Parathyroid adenoma (tissue), 2 donors: ENCODE measurements around the gene WDR87.

Experiments
- H2AFZ ChIP-seq: fragments of 300-600 bp; sonication (generic); one replicate; pipeline ENCODE4 v1.7.0; 2017; ENCODE audit warnings: antibody characterized with exemption, mild to moderate bottlenecking
- H3K27ac ChIP-seq: fragments of 300-600 bp; sonication (generic); one replicate; pipeline ENCODE4 v1.7.0; 2017
- H3K27me3 ChIP-seq: fragments of 300-600 bp; sonication (generic); one replicate; pipeline ENCODE4 v1.7.0; 2017; ENCODE audit warnings: low read length; ENCODE audit not compliant: control insufficient read depth, insufficient read depth
- H3K36me3 ChIP-seq: fragments of 300-600 bp; sonication (generic); one replicate; pipeline ENCODE4 v1.7.0; 2017; ENCODE audit warnings: low read length; ENCODE audit not compliant: control insufficient read depth, insufficient read depth
- H3K4me1 ChIP-seq: fragments of 300-600 bp; sonication (generic); one replicate; pipeline ENCODE4 v1.7.0; 2017; ENCODE audit warnings: control low read depth
- H3K4me2 ChIP-seq: fragments of 300-600 bp; sonication (generic); one replicate; pipeline ENCODE4 v1.7.0; 2017; ENCODE audit warnings: low read length
- H3K4me3 ChIP-seq: fragments of 300-600 bp; sonication (generic); one replicate; pipeline ENCODE4 v1.7.0; 2017; ENCODE audit warnings: low read depth, low read length
- H3K79me2 ChIP-seq: fragments of 300-600 bp; sonication (generic); one replicate; pipeline ENCODE4 v1.7.0; 2017; ENCODE audit warnings: control low read depth
- H3K9ac ChIP-seq: fragments of 300-600 bp; sonication (generic); one replicate; pipeline ENCODE4 v1.7.0; 2017; ENCODE audit warnings: mild to moderate bottlenecking
- H3K9me3 ChIP-seq: fragments of 300-600 bp; sonication (generic); one replicate; pipeline ENCODE4 v1.7.0; 2017; ENCODE audit warnings: low read length; ENCODE audit not compliant: control insufficient read depth
- TF ChIP-seq, protein P1 (sequence below): fragments of 300-600 bp; sonication (generic); IDR thresholded peaks from one replicate; pipeline ENCODE4 v1.7.0; 2017; ENCODE audit warnings: antibody characterized with exemption, mild to moderate bottlenecking
- donor health status: primary hyperparathyroidism.

WDR87 gene

DNA sequence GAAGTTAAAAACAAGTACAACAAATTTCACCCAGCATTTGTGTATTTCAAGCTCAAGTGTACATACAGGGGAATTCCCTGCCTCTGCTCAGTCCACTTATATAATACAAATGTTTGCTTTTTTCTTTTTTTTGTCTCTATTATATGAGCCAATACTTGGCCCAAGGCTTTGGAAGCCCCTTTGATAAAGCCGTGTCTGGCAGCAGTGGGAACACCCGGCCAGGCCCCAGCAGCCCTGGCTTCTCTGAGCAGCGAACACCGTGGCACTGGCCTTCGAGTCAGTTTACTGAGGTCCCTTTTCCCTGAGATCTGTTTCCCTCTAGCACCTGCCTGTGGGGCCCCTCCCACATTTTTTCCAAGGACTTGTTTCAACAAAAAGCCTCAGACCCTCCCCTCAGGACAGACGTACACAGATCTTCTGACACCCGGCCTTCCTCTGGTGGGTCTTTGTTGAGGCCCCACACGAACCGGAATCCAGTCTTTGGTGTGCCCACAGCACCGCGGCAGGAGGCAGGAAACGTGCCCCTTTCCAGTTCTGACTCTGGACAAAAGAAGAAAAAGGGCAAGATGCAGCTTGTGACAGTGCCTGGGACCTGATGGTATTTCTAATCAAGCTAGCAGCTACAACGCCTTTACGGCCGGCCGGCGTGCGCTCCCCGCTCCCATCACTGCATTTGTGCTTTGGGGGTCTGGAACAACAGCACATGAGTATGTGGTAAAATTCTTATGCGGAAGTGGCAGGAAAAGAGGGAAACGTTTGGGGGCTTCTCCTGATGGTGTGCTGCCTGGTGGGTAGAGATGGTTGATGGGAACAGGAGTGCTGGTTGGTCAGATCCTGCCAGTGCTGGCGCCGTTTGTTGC is 14.4 kb upstream of the WDR87 start:
- H3K27ac ChIP-seq: no peak overlapping the region
- no peak overlapping the region for H3K4me3 ChIP-seq
- H3K9ac ChIP-seq: no peak overlapping the region
- H3K27me3 ChIP-seq: no peaks in the 10 kb centered on the region
- no peak overlapping the region for H3K4me2 ChIP-seq
- no peaks in the 10 kb centered on the region for H3K4me1 ChIP-seq
- H3K36me3 ChIP-seq: no peaks in the 10 kb centered on the region
- TF ChIP-seq, protein P1, sequence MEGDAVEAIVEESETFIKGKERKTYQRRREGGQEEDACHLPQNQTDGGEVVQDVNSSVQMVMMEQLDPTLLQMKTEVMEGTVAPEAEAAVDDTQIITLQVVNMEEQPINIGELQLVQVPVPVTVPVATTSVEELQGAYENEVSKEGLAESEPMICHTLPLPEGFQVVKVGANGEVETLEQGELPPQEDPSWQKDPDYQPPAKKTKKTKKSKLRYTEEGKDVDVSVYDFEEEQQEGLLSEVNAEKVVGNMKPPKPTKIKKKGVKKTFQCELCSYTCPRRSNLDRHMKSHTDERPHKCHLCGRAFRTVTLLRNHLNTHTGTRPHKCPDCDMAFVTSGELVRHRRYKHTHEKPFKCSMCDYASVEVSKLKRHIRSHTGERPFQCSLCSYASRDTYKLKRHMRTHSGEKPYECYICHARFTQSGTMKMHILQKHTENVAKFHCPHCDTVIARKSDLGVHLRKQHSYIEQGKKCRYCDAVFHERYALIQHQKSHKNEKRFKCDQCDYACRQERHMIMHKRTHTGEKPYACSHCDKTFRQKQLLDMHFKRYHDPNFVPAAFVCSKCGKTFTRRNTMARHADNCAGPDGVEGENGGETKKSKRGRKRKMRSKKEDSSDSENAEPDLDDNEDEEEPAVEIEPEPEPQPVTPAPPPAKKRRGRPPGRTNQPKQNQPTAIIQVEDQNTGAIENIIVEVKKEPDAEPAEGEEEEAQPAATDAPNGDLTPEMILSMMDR: no peak
- peaks cover 11% of the 10 kb centered on the region for H3K79me2 ChIP-seq
- no peak overlapping the region for H2AFZ ChIP-seq
- H3K9me3 ChIP-seq: no peaks in the 10 kb centered on the region

DNA sequence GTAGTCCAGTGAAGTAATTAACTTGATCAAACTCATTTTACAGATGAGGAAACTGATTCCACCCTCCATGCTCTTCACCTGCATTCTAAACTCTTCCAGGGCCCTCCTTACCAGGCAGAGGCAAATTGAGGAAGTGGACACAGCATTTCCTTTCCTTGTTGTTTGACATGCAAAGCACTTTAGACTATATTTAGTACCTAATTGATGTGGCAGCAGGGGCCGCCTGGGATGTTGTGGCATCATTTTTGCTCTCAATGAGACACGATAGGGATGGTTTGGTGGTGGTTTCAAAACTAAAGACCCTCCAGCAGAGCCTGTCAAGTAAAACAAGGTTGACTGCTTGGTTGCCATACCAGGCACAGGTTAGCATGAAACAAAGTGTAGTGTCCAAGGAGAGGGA is 8.5 kb upstream of the WDR87 start:
- H3K79me2 ChIP-seq: peaks cover 5% of the 10 kb centered on the region
- H3K4me2 ChIP-seq: no peak overlapping the region
- H3K9me3 ChIP-seq: no peaks in the 10 kb centered on the region
- H3K9ac ChIP-seq: no peak overlapping the region
- H3K4me3 ChIP-seq: no peak overlapping the region
- no peak overlapping the region for H3K27ac ChIP-seq
- no peak overlapping the region for H2AFZ ChIP-seq
- H3K27me3 ChIP-seq: no peaks in the 10 kb centered on the region
- no peaks in the 10 kb centered on the region for H3K4me1 ChIP-seq
- no peaks in the 10 kb centered on the region for H3K36me3 ChIP-seq
- TF ChIP-seq, protein P1: no peak

DNA sequence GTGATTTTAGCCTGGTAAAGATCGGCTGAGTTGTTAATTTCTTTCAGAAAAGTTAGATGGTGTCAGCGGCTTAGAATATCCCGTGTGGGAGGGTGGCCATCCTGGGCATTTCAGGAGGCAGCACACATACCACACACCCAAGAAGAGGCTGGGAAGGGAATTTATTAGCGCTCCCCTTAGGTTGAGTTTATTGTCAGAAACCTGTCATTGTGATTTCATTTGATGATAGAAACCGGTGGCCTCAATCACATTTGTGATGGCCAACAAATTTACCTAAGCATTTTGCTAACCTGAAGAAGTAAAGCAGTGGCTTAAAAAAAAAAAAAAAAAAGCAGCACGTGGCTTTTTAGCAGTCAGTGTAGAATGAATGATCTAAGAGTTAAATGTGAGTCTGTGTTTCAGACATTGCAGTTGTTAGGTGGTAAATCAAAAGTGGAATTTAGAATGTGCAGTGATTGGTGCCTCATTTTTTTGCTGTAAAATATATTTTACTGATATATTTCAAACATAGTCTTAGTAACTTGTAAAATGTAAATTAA is 3.3 kb upstream of the WDR87 start:
- no peaks in the 10 kb centered on the region for H3K36me3 ChIP-seq
- no peak overlapping the region for H3K4me3 ChIP-seq
- no peak overlapping the region for H3K9ac ChIP-seq
- TF ChIP-seq, protein P1: no peak
- no peak overlapping the region for H2AFZ ChIP-seq
- no peaks in the 10 kb centered on the region for H3K9me3 ChIP-seq
- no peak overlapping the region for H3K4me2 ChIP-seq
- H3K27me3 ChIP-seq: no peaks in the 10 kb centered on the region
- H3K79me2 ChIP-seq: peaks cover 11% of the 10 kb centered on the region
- peaks cover 3% of the 10 kb centered on the region for H3K4me1 ChIP-seq
- H3K27ac ChIP-seq: no peak overlapping the region

- no peaks in the 10 kb centered on the region for H3K36me3 ChIP-seq
- no peak overlapping the region for H3K27ac ChIP-seq
- H3K4me1 ChIP-seq: peaks cover 3% of the 10 kb centered on the region
- TF ChIP-seq, protein P1: no peak
- H3K27me3 ChIP-seq: no peaks in the 10 kb centered on the region
- H3K4me2 ChIP-seq: peak overlapping the region; percentile 54
- no peaks in the 10 kb centered on the region for H3K9me3 ChIP-seq
- H2AFZ ChIP-seq: peak overlapping the region; percentile 98
- peak overlapping the region; percentile 81 for H3K4me3 ChIP-seq
- no peak overlapping the region for H3K9ac ChIP-seq
- peaks cover 11% of the 10 kb centered on the region for H3K79me2 ChIP-seq
Observed at GRCh38 chr19:37907735-37908455, 1.5 kb upstream of the WDR87 start.
